ENCODE data around the gene SLC13A2. TPM values are rescaled to one million over a fixed set of nuclear protein-coding genes. Genes with fewer than 3 reads are reported as not detected.

SLC13A2 gene
- total and polyA plus RNA-seq, 2 experiments from 2014 or later: not detected

GRCh38 chr17:28425206-28425605, 48.2 kb upstream of the SLC13A2 start (continued):
- TF ChIP-seq ZNF462 (CRISPR knock-in tag; IDR thresholded peaks at IDR 0.05) (no peak), JUNB (IDR thresholded peaks at IDR 0.05; ENCODE audit: unreplicated experiment) (no peak), EZH2phosphoT487 (IDR thresholded peaks at IDR 0.05; ENCODE audit: unreplicated experiment) (no peak), ZNF114 (CRISPR knock-in tag; IDR thresholded peaks at IDR 0.05) (no peak), ETS1 (IDR thresholded peaks at IDR 0.05) (no peak), CTCF (conservative IDR thresholded peaks at IDR 0.05; ENCODE audit: low read depth in 2 of 2) (no peak), POLR2AphosphoS5 (IDR thresholded peaks at IDR 0.05; ENCODE audit: low read depth) (no peak), REST (IDR thresholded peaks at IDR 0.05; ENCODE audit: unreplicated experiment) (no peak)

Data from GM23338 (cell line).